T-helper 1 cell treated with Interleukin-12 subunit alpha and Interleukin-12 subunit beta and Interleukin-4 antibody, amounts not matched to agents 30 μg/mL and 1 μg/mL, for 36 hours (primary cell): Measurements from ENCODE around the gene CYP4V2.

Source experiments
- H3K27ac Mint-ChIP-seq: one replicate; pipeline ENCODE4 v1.8.0; 2021; ENCODE audit warnings: mild to moderate bottlenecking, mixed read lengths
- H3K27me3 Mint-ChIP-seq: one replicate; pipeline ENCODE4 v1.8.0; 2021; ENCODE audit warnings: low read depth, mixed read lengths
- H3K36me3 Mint-ChIP-seq: one replicate; pipeline ENCODE4 v1.8.0; 2021; ENCODE audit warnings: low read depth, mixed read lengths
- H3K4me1 Mint-ChIP-seq: one replicate; pipeline ENCODE4 v1.8.0; 2021; ENCODE audit warnings: low read depth, mixed read lengths
- H3K4me3 Mint-ChIP-seq: one replicate; pipeline ENCODE4 v1.8.0; 2021; ENCODE audit warnings: mild to moderate bottlenecking, moderate library complexity, mixed read lengths
- H3K9me3 Mint-ChIP-seq: one replicate; pipeline ENCODE4 v1.8.0; 2021; ENCODE audit warnings: mixed read lengths

Gene CYP4V2

DNA sequence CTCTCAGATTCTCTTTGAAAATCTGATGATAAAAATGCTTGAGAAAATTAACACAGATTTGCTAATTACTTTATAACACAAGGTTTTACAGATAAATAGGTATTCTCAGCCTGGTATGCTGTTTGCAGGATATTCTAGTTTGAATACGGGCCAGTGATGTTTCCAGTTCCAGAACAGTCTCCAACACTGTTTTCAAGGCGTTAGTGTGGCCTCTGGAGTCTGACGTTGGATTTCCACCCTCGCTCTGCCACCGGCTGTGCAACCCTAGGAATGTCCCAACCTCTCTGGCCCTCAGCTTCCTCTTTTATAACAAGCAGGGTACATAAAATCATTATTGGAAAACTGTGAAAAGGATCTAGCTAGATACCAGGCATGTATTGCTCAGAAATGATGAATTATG, 23.8 kb upstream of the CYP4V2 start:
- H3K4me3 Mint-ChIP-seq, result no peak overlapping the region
- H3K9me3 Mint-ChIP-seq, result no peaks in the 10 kb centered on the region
- no peak overlapping the region for H3K27ac Mint-ChIP-seq
- no peaks in the 10 kb centered on the region for H3K36me3 Mint-ChIP-seq
- peaks cover 1% of the 10 kb centered on the region for H3K4me1 Mint-ChIP-seq
- no peaks in the 10 kb centered on the region for H3K27me3 Mint-ChIP-seq

DNA sequence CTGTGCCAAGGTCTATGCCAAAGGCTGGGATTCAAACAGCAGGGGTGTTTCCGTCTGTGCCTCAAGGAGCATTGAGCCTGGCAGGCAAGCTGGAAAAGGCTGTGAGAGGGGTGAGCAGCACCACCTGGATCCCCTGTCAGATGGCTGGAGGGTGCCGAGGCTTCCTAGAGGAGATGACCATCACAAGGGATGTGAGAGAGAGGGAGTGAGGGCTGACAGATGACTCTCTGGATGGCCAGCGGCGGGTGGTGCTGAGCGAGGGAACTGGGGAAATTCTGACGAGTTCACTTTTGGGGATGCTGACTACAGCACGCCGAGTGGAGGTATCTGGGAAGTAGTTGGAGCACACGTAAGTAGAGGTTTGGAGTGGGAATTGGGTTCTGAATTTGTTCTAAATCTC, 22.6 kb upstream of the CYP4V2 start:
- no peak overlapping the region for H3K4me3 Mint-ChIP-seq
- no peak overlapping the region for H3K27ac Mint-ChIP-seq
- no peaks in the 10 kb centered on the region for H3K36me3 Mint-ChIP-seq
- no peaks in the 10 kb centered on the region for H3K27me3 Mint-ChIP-seq
- peaks cover 1% of the 10 kb centered on the region for H3K4me1 Mint-ChIP-seq
- no peaks in the 10 kb centered on the region for H3K9me3 Mint-ChIP-seq

DNA sequence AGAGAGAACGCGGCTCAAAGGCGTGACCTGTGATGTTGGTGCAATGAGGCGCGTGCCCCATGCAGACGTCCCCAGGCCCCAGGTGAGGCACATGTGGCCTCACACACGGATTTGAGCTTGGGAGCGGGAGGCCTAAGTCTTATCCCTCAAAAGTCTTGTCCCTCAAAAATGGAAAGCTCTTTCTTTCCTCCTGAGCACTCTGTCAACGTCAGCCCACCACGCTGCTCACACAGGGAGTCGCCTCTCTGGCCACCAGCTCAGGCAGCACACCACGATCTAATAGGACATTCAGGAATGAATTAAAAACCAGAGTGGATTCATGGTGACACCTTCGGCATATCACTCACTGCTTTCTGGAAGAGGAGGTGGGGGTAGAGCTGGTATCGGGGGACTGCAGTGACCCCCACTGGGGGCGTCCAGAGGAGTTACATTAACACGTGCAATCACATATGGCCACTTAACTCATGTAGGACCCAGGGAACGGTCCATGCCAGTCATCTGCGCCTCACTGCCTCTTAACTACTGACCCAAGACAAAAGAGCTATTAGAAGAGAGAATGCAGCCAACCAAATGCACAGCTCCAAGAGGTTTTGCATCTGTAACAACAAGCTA, 21.9 kb upstream of the CYP4V2 start:
- no peaks in the 10 kb centered on the region for H3K9me3 Mint-ChIP-seq
- H3K4me3 Mint-ChIP-seq, result no peak overlapping the region
- no peaks in the 10 kb centered on the region for H3K27me3 Mint-ChIP-seq
- peaks cover 1% of the 10 kb centered on the region for H3K4me1 Mint-ChIP-seq
- no peak overlapping the region for H3K27ac Mint-ChIP-seq
- H3K36me3 Mint-ChIP-seq, result no peaks in the 10 kb centered on the region

DNA sequence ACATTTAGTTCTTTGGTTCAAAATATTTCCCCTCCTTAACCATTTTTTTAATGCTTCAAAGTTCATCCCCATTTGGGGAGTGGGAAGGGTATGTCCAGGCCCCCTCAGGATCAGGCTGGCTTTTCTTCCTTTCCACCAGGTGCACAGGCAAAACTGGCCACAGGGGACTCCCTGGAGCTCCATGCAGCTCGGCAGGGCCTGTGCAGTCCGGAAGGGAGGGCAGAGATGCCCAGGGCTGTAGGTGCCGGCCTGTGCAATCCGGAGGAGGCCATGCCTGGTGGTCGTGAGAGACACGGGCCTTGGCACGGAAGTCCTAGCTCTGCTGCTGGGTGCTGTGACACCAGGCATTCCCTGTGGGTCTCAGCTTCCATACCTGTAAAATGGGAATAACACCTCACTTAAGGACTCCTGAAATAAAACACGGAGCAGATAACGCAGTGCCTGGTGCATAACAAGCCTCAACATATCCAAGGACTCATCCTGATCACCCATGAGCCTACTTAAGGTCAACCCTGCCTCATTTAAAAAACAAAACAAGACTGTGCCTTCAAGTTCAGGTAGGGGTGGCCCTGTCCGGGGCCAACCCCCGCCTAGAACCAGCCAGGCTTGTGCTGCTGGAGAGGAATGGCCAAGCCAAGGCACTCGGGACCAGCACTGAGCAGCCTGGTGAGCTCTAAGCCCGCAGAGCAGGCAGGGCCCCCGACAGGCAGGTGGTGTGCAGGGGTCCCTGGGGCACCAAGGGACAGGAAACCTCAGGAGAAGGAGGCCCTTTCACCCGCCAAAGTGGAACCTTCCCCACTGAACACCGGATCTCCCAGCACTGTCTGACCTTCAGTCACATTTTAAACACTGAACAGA, 21.2 kb upstream of the CYP4V2 start:
- Mint-ChIP-seq H3K27ac (no peak overlapping the region), H3K4me1 (peaks cover 1% of the 10 kb centered on the region), H3K9me3 (no peaks in the 10 kb centered on the region), H3K4me3 (no peak overlapping the region), H3K36me3 (no peaks in the 10 kb centered on the region), H3K27me3 (no peaks in the 10 kb centered on the region)

DNA sequence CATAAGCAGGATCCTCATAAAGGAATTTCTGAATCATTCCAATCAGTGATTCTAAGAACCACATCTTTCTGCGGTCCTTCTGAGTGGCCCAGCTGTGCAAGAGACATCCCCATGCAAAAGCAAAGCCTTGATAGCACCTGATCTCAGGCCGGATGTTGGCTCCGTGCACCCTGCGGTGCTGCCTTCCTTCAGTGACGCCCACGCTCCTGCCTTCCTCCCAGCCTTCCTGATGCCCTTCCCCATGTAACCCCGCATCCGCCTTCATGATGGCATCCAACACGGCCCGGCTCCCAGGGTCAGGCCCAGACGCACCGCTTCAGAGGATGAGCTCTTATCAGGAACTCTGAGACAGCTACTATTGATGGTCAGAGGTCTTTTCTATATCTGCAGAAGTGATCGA, 20.4 kb upstream of the CYP4V2 start:
- no peak overlapping the region for H3K27ac Mint-ChIP-seq
- no peaks in the 10 kb centered on the region for H3K9me3 Mint-ChIP-seq
- no peaks in the 10 kb centered on the region for H3K36me3 Mint-ChIP-seq
- H3K27me3 Mint-ChIP-seq, result peaks cover 5% of the 10 kb centered on the region
- H3K4me3 Mint-ChIP-seq, result no peak overlapping the region
- H3K4me1 Mint-ChIP-seq, result peaks cover 1% of the 10 kb centered on the region

DNA sequence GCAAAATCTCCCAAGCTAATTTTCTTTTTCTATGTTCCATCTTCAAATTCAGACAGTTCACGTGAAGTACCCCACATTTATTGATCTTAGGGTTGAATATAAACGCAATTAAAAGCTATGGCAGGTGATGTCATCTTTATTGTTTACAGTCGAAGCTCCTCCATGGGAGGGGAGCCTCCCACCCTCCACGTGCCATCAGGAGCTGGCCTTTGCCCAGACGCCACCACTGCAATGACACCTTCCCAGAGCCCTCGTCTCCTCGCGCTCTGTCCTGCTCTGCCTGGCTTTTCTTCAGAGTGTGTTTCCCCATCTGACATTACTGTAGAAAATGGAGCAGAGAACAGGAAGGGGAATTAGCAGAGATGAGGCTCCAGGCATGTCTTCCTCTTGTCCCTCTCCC, 18.8 kb upstream of the CYP4V2 start:
- no peaks in the 10 kb centered on the region for H3K9me3 Mint-ChIP-seq
- no peaks in the 10 kb centered on the region for H3K36me3 Mint-ChIP-seq
- no peak overlapping the region for H3K4me3 Mint-ChIP-seq
- H3K27me3 Mint-ChIP-seq, result peaks cover 16% of the 10 kb centered on the region
- no peaks in the 10 kb centered on the region for H3K4me1 Mint-ChIP-seq
- no peak overlapping the region for H3K27ac Mint-ChIP-seq

DNA sequence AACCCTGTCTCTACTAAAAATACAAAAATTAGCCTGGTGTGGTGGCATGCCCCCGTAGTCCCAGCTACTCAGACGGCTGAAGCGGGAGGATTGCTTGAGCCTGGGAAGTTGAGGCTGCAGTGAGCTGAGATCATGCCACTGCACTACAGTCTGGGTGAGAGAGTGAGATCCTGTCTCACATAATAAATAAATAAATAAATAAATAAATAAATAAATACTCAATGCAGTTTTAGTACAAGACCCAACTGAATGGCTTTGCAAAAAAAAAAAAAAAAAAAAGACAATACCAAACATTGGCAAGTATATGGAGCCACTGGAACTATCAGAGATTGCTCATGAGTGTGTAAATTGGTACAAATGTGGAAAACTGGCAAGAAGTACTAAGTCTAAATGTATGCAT, 3.3 kb upstream of the CYP4V2 start:
- Mint-ChIP-seq H3K36me3 (peaks cover 3% of the 10 kb centered on the region), H3K4me3 (no peak overlapping the region), H3K9me3 (no peaks in the 10 kb centered on the region), H3K4me1 (peaks cover 26% of the 10 kb centered on the region), H3K27me3 (peaks cover 27% of the 10 kb centered on the region), H3K27ac (no peak overlapping the region)

DNA sequence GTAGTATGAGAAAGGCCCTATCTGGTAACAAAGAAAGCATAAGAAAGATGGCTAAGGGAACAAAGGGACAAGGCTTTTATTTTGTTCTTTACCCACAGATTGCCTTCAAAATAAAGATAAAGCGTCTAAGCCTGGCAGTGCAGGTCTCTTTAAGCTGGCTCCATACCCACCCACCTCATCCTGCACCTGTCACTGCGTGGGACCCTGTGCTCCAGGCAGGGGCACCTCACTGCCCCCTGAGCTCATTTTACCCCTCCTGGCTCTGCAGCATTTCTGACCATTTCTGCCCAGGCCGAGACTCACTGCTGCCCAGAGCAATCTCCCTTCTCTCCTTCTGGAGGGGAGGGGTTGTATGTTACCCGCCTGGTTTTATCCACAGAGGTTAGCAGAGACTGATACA, 1.7 kb upstream of the CYP4V2 start:
- Mint-ChIP-seq H3K9me3 (no peaks in the 10 kb centered on the region), H3K4me1 (peaks cover 27% of the 10 kb centered on the region), H3K27me3 (peaks cover 13% of the 10 kb centered on the region), H3K27ac (no peak overlapping the region), H3K4me3 (peak overlapping the region; percentile 87), H3K36me3 (peaks cover 3% of the 10 kb centered on the region)

DNA sequence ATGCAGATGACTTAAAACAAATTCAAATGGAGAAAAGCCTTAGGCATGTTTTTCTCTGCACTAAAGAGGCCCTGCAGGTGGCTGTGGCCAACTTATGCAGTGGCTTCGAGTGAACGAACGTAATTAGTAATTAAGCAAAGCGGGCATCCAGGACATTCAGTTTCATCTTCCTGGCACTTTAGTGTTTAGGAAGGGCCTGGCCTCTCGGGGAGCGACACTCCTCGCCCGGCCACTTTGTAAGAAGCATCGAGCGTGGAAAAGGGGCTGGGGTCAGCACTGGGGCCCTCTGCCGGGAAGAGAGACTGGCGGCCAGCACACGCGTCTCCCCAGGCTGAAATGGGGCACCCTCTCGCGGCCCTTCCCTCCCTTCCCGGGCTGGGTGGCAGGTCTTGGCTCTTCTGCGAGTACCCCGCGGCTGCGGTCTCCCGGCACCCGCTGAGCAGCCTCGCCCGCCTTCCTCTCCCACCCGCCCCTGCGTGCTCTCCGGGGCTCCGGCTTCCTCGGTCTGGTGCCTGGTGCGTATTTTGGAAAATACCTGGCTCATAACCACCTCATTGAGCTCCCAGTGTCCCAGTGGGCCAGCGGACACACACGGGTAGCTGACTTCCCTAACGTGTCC, 677 bp upstream of the CYP4V2 start:
- peak overlapping the region; percentile 87 for H3K4me3 Mint-ChIP-seq
- H3K27ac Mint-ChIP-seq, result peak overlapping the region; percentile 92
- peaks cover 7% of the 10 kb centered on the region for H3K36me3 Mint-ChIP-seq
- peaks cover 27% of the 10 kb centered on the region for H3K4me1 Mint-ChIP-seq
- peaks cover 4% of the 10 kb centered on the region for H3K27me3 Mint-ChIP-seq
- no peaks in the 10 kb centered on the region for H3K9me3 Mint-ChIP-seq

DNA sequence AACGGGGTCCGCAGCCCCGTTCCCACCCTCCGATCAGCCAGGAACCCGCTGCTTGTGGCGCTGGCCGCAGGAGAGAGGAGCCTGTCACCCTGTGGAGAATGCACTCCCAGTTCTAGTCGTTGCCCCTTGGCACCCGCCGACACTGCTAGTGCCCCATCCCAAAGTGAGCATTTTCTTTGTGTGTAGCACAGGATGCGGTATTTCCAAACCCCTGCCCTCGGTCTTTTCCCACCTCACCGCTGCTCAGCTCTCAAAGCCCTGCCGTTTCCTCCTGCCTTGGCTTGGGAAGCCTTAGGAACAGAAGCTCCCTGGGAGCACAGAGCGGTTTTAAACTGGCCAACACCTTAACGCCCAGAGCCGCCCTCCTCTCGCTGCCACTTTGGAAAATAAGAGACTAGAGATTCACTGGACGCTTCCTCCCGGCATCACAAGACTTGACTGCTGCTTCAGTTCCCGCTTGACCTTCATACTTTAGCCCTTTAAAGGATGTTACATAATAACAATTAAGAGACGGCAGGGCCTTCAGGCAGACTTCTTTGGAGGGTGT, 772 bp downstream of the CYP4V2 start:
- Mint-ChIP-seq H3K4me3 (peak overlapping the region; percentile 95), H3K4me1 (peaks cover 27% of the 10 kb centered on the region), H3K36me3 (peaks cover 16% of the 10 kb centered on the region), H3K27ac (peak overlapping the region; percentile 94), H3K27me3 (no peaks in the 10 kb centered on the region), H3K9me3 (no peaks in the 10 kb centered on the region)

DNA sequence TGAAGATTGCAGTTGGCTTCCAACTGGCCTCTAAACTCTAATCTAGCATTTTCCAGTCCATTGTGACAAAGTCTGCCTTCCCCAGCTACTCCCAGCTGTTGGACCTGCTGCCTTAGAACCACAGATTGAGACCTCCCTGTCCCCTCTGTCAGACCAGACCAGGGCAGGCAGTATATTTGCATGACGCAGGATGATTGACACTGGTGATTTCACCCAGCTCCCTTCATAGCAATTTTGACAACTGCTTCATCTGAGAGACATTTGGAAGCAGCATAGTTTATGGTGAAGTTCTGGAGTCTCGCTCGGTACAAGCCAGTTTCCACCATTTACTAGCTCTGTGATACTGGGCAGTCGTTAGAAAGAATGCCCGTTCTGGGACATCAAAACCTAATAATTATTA, 2.5 kb downstream of the CYP4V2 start:
- peaks cover 18% of the 10 kb centered on the region for H3K36me3 Mint-ChIP-seq
- no peaks in the 10 kb centered on the region for H3K9me3 Mint-ChIP-seq
- peaks cover 25% of the 10 kb centered on the region for H3K4me1 Mint-ChIP-seq
- H3K27ac Mint-ChIP-seq, result no peak overlapping the region
- no peak overlapping the region for H3K4me3 Mint-ChIP-seq
- no peaks in the 10 kb centered on the region for H3K27me3 Mint-ChIP-seq

DNA sequence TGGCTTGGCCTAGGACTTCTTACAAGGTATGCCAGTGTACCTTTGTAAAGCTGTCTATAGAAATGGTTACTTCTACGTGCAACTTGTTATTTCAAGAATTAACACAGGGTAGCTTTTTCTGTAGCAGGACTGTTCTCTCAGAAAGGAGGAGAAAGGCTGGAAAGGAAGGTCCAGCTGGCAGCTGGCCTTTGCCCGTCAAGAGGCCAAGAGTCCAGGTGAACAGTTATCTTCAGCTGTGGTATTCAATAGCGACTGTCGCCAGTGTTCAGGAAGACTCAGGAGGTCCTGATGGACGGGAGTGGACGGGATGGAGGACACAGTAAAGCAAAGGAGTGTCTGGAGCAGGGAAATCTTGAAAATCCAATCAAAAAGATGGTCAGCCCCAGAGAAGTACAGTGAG, 4.7 kb downstream of the CYP4V2 start:
- Mint-ChIP-seq H3K4me3 (no peak overlapping the region), H3K27ac (no peak overlapping the region), H3K4me1 (peaks cover 11% of the 10 kb centered on the region), H3K27me3 (no peaks in the 10 kb centered on the region), H3K9me3 (no peaks in the 10 kb centered on the region), H3K36me3 (peaks cover 18% of the 10 kb centered on the region)

DNA sequence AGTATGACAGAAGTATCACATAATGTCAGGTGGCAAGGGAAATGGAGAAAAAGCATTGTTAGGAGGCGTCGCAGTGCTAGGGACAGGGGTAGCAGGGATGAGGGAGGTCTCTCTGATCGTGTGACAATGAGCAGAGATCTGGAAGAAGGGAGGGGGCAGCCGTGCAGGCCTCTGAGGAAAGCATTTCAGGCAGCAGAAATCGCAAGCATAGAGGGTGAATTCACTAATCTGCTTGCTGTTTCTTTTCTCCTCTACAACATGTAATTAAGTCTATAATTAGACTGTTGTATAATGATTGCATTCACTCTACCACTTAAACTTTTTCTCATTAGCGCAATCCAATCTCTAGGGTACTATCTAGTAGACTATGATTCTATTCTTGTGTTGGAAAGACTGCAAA, 9.1 kb downstream of the CYP4V2 start:
- no peak overlapping the region for H3K4me3 Mint-ChIP-seq
- H3K27me3 Mint-ChIP-seq, result no peaks in the 10 kb centered on the region
- H3K36me3 Mint-ChIP-seq, result peaks cover 13% of the 10 kb centered on the region
- H3K4me1 Mint-ChIP-seq, result peaks cover 2% of the 10 kb centered on the region
- no peaks in the 10 kb centered on the region for H3K9me3 Mint-ChIP-seq
- H3K27ac Mint-ChIP-seq, result no peak overlapping the region

DNA sequence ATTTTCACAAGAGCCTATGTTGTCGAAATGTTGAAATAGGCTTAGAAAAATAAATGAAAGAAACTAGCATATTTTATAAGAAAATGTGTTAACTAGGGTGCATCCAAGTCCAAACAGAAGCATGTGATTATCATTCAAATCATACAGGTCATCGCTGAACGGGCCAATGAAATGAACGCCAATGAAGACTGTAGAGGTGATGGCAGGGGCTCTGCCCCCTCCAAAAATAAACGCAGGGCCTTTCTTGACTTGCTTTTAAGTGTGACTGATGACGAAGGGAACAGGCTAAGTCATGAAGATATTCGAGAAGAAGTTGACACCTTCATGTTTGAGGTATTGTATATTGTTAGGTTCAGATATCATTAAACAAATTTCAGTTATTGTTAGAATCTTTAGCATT, 9.6 kb downstream of the CYP4V2 start:
- Mint-ChIP-seq H3K4me1 (peaks cover 2% of the 10 kb centered on the region), H3K9me3 (no peaks in the 10 kb centered on the region), H3K4me3 (no peak overlapping the region), H3K36me3 (peaks cover 9% of the 10 kb centered on the region), H3K27me3 (no peaks in the 10 kb centered on the region), H3K27ac (no peak overlapping the region)
